Activated CD8-positive, alpha-beta memory T cell treated with anti-CD3 and anti-CD28 coated beads for 36 hours (primary cell): Measurements from ENCODE around the gene SPRYD4. TPM values are rescaled to one million over a fixed set of nuclear protein-coding genes. Genes with fewer than 3 reads are reported as not detected.
"Not testable (repeated sequence)": the region's sequence is repeated elsewhere in the genome, so short reads cannot be mapped to it uniquely, and the experiment has no call there.

Source experiments
- CTCF ChIA-PET: fragments of 350-600 bp; sonication (Branson Sonifier 250); formaldehyde crosslinking; loops from one replicate; lab custom pipeline; 2021; ENCODE audit warnings: antibody characterized with exemption; lab: Charles Lee
- POLR2A ChIA-PET: fragments of 350-600 bp; sonication (Branson Sonifier 250); formaldehyde crosslinking; loops from one replicate; lab custom pipeline; 2021; ENCODE audit warnings: antibody characterized with exemption; lab: Charles Lee
- total RNA-seq, 2 experiments: library from RNA; stranded (reverse); gene quantifications; one replicate each; pipeline ENCODE4 v1.2.3, GENCODE V29; 2021

Gene SPRYD4
- total RNA-seq, 2 experiments from 2014 or later, result 3.8 to 3.9 TPM

- CTCF ChIA-PET, result interaction anchor here (0.5 to 1.3 kb wide), 3 partner anchors 8 to 136 kb away, joined by 3 read pairs; partner anchors contain the start of gene PAN2
- POLR2A ChIA-PET, result interaction anchor here (0.6 to 1.6 kb wide), 4 partner anchors 20 to 599 kb away, joined by 3 to 4 read pairs (median 4); partner anchors contain the start of gene TIMELESS
Measured at GRCh38 chr12:56469007-56469930, 891 bp downstream of the SPRYD4 start.

GRCh38 chr12:56474389-56474788 is 6.0 kb downstream of the SPRYD4 start:
- ChIA-PET CTCF (interaction anchor here (0.6 kb wide), 1 partner anchor 99 kb away, joined by 3 read pairs; no protein-coding TSS in a partner anchor), POLR2A (interaction anchor here (0.6 to 0.7 kb wide), 2 partner anchors 101 to 312 kb away, joined by 6 to 13 read pairs; no protein-coding TSS in a partner anchor)

GRCh38 chr12:56476143-56476542 is 7.8 kb downstream of the SPRYD4 start:
- CTCF ChIA-PET, result no interaction called here
- POLR2A ChIA-PET, result interaction anchor here (0.5 kb wide), 1 partner anchor 101 kb away, joined by 3 read pairs; no protein-coding TSS in a partner anchor

- ChIA-PET POLR2A (no interaction called here), CTCF (interaction anchor here (0.6 to 1.0 kb wide), 3 partner anchors 7 to 249 kb away, joined by 3 read pairs; no protein-coding TSS in a partner anchor)
Measured at GRCh38 chr12:56476972-56477432, 8.6 kb downstream of the SPRYD4 start.

GRCh38 chr12:56477521-56478225 is 9.3 kb downstream of the SPRYD4 start:
- POLR2A ChIA-PET, result no interaction called here

GRCh38 chr12:56479625-56480024 is 11.2 kb downstream of the SPRYD4 start:
- ChIA-PET CTCF (no interaction called here), POLR2A (no interaction called here)

More at GRCh38 chr12:56477521-56478225, 9.3 kb downstream of the SPRYD4 start:
- CTCF ChIA-PET, result interaction anchor here (0.6 to 1.0 kb wide), 3 partner anchors 8 to 248 kb away, joined by 3 read pairs; no protein-coding TSS in a partner anchor

- ChIA-PET CTCF (interaction anchor here (1.0 kb wide), 2 partner anchors 20 to 30 kb away, joined by 3 read pairs; no protein-coding TSS in a partner anchor), POLR2A (no interaction called here)
Measured at GRCh38 chr12:56484566-56484965, 16.2 kb downstream of the SPRYD4 start.

- CTCF ChIA-PET, result no interaction called here
- POLR2A ChIA-PET, result no interaction called here
Measured at GRCh38 chr12:56486694-56487093, 18.3 kb downstream of the SPRYD4 start.

GRCh38 chr12:56487448-56488040 is 19.2 kb downstream of the SPRYD4 start:
- POLR2A ChIA-PET, result no interaction called here
- CTCF ChIA-PET, result interaction anchor here (0.6 kb wide), 1 partner anchor 264 kb away, joined by 3 read pairs; no protein-coding TSS in a partner anchor

- CTCF ChIA-PET, result interaction anchor here (0.6 to 1.5 kb wide), 2 partner anchors 26 to 265 kb away, joined by 3 to 4 read pairs; no protein-coding TSS in a partner anchor
- POLR2A ChIA-PET, result interaction anchor here (0.6 kb wide), 1 partner anchor 970 kb away, joined by 3 read pairs; no protein-coding TSS in a partner anchor
Measured at GRCh38 chr12:56488041-56488955, 19.9 kb downstream of the SPRYD4 start, which contains the start of gene GLS2. Gene GLS2, minus strand, starts transcription at chr12:56488161. Its CDS starts 43 bp downstream, at chr12:56488118.

GRCh38 chr12:56490360-56490759 is 22.0 kb downstream of the SPRYD4 start:
- CTCF ChIA-PET, result interaction anchor here (0.7 kb wide), 1 partner anchor 12 kb away, joined by 3 read pairs; no protein-coding TSS in a partner anchor
- POLR2A ChIA-PET, result interaction anchor here (0.6 to 0.7 kb wide), 2 partner anchors 18 to 114 kb away, joined by 4 read pairs; no protein-coding TSS in a partner anchor

GRCh38 chr12:56493409-56494105 is 25.2 kb downstream of the SPRYD4 start:
- POLR2A ChIA-PET, result not testable (repeated sequence)

GRCh38 chr12:56494106-56494415 is 25.7 kb downstream of the SPRYD4 start:
- POLR2A ChIA-PET, CTCF ChIA-PET: not testable (repeated sequence)

More at GRCh38 chr12:56493409-56494105, 25.2 kb downstream of the SPRYD4 start:
- CTCF ChIA-PET, result not testable (repeated sequence)

- POLR2A ChIA-PET, CTCF ChIA-PET: not testable (repeated sequence)
Measured at GRCh38 chr12:56494481-56494880, 26.1 kb downstream of the SPRYD4 start.

GRCh38 chr12:56496704-56497103 is 28.3 kb downstream of the SPRYD4 start:
- POLR2A ChIA-PET, CTCF ChIA-PET: not testable (repeated sequence)

- POLR2A ChIA-PET, CTCF ChIA-PET: not testable (repeated sequence)
Measured at GRCh38 chr12:56498126-56498902, 29.9 kb downstream of the SPRYD4 start.
